ENCODE data around the gene NFKB1.

NFKB1 gene

DNA sequence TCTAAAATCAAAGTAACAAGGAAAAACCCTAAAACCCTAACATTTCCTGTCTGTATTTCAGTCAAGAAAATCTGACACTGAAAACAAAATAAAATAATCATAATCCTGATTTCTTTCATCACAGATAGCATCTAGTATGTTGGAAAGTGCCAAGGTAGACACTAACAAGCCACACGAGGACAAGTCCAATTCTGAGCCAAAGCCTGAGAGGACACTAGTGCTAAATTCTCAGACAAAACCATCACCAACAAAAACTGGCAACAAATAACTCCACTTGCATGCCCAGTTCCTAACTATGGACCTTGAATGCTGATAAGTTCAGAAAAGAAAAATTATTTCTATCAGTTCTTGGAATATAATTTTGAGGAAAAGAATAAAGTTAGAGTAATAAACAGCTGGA is 146.0 kb downstream of the NFKB1 start:
- no peaks in the 10 kb centered on the region for H3K27me3 ChIP-seq (ENCODE audit: insufficient read depth, poor library complexity, severe bottlenecking)
- TF ChIP-seq, protein P1, sequence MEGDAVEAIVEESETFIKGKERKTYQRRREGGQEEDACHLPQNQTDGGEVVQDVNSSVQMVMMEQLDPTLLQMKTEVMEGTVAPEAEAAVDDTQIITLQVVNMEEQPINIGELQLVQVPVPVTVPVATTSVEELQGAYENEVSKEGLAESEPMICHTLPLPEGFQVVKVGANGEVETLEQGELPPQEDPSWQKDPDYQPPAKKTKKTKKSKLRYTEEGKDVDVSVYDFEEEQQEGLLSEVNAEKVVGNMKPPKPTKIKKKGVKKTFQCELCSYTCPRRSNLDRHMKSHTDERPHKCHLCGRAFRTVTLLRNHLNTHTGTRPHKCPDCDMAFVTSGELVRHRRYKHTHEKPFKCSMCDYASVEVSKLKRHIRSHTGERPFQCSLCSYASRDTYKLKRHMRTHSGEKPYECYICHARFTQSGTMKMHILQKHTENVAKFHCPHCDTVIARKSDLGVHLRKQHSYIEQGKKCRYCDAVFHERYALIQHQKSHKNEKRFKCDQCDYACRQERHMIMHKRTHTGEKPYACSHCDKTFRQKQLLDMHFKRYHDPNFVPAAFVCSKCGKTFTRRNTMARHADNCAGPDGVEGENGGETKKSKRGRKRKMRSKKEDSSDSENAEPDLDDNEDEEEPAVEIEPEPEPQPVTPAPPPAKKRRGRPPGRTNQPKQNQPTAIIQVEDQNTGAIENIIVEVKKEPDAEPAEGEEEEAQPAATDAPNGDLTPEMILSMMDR (IDR thresholded peaks at IDR 0.05; ENCODE audit: insufficient read depth, low read length) = no peak
- TF ChIP-seq GABPA (IDR thresholded peaks at IDR 0.05; ENCODE audit: low read depth) (no peak), SPI1 (IDR thresholded peaks at IDR 0.05; ENCODE audit: borderline replicate concordance, low read depth) (no peak), POLR2AphosphoS5 (IDR thresholded peaks at IDR 0.05; ENCODE audit: low read depth) (no peak)
- TF ChIP-seq, protein P2, sequence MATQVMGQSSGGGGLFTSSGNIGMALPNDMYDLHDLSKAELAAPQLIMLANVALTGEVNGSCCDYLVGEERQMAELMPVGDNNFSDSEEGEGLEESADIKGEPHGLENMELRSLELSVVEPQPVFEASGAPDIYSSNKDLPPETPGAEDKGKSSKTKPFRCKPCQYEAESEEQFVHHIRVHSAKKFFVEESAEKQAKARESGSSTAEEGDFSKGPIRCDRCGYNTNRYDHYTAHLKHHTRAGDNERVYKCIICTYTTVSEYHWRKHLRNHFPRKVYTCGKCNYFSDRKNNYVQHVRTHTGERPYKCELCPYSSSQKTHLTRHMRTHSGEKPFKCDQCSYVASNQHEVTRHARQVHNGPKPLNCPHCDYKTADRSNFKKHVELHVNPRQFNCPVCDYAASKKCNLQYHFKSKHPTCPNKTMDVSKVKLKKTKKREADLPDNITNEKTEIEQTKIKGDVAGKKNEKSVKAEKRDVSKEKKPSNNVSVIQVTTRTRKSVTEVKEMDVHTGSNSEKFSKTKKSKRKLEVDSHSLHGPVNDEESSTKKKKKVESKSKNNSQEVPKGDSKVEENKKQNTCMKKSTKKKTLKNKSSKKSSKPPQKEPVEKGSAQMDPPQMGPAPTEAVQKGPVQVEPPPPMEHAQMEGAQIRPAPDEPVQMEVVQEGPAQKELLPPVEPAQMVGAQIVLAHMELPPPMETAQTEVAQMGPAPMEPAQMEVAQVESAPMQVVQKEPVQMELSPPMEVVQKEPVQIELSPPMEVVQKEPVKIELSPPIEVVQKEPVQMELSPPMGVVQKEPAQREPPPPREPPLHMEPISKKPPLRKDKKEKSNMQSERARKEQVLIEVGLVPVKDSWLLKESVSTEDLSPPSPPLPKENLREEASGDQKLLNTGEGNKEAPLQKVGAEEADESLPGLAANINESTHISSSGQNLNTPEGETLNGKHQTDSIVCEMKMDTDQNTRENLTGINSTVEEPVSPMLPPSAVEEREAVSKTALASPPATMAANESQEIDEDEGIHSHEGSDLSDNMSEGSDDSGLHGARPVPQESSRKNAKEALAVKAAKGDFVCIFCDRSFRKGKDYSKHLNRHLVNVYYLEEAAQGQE (IDR thresholded peaks at IDR 0.05; ENCODE audit: insufficient replicate concordance, low read depth) = no peak
- no peak overlapping the region for H3K4me3 ChIP-seq (replicated peaks; ENCODE audit: insufficient read depth, low read length)
- H3K27ac ChIP-seq (replicated peaks) = no peak overlapping the region
- no peak for DNase-seq (ENCODE audit: low read depth in 1 of 2, low spot score in 1 of 2)

DNA sequence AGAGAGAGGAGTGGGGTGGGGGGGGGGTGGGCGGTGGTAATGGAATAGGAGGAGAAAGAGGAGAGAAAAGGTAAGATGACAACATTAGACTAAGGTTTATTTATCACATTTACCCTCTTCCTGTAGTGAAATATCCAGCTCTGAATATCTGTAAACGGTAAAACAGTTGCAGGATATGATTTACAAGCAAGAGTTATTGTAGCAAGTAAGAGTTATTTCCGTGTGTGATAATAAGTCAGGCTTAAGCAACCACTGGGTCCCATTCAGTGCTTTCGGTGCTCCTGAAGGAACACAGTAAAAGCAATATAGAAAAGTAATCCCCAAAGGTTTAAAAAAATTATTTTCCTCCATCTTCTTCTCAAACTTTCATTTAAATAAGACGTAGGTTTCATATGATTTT is 156.0 kb downstream of the NFKB1 start:
- DNase-seq (ENCODE audit: low read depth in 1 of 2, low spot score in 1 of 2) = no peak
- Histone ChIP-seq H3K27me3 (ENCODE audit: insufficient read depth, poor library complexity, severe bottlenecking) (no peaks in the 10 kb centered on the region), H3K27ac (replicated peaks) (no peak overlapping the region), H3K4me3 (replicated peaks; ENCODE audit: insufficient read depth, low read length) (no peak overlapping the region)
- TF ChIP-seq POLR2AphosphoS5 (IDR thresholded peaks at IDR 0.05; ENCODE audit: low read depth) (no peak), GABPA (IDR thresholded peaks at IDR 0.05; ENCODE audit: low read depth) (no peak), SPI1 (IDR thresholded peaks at IDR 0.05; ENCODE audit: borderline replicate concordance, low read depth) (no peak)
- TF ChIP-seq, protein P2 (IDR thresholded peaks at IDR 0.05; ENCODE audit: insufficient replicate concordance, low read depth) = no peak
- TF ChIP-seq, protein P1 (IDR thresholded peaks at IDR 0.05; ENCODE audit: insufficient read depth, low read length) = no peak

DNA sequence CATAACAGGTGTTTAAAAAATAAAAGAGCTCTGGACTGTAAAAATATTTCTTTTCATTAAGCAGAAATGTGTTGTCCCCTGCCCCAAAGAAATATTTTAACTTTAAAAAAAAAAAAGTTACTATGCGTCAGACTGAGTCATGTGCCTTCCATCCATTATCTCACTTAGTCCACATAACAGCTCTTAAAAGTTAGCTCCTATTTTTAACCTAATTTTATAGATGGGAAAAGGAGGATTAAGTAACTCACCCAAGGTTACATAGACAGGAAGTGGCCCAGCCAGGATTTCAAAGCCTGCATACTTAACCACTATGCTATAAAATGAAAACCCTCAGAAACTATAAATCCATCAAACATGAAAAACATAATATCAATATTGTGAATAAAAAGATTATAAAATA is 161.9 kb downstream of the NFKB1 start:
- Histone ChIP-seq H3K27ac (replicated peaks) (no peak overlapping the region), H3K27me3 (ENCODE audit: insufficient read depth, poor library complexity, severe bottlenecking) (no peaks in the 10 kb centered on the region), H3K4me3 (replicated peaks; ENCODE audit: insufficient read depth, low read length) (no peak overlapping the region)
- TF ChIP-seq, protein P2 (IDR thresholded peaks at IDR 0.05; ENCODE audit: insufficient replicate concordance, low read depth) = no peak
- TF ChIP-seq GABPA (IDR thresholded peaks at IDR 0.05; ENCODE audit: low read depth) (no peak), POLR2AphosphoS5 (IDR thresholded peaks at IDR 0.05; ENCODE audit: low read depth) (no peak), SPI1 (IDR thresholded peaks at IDR 0.05; ENCODE audit: borderline replicate concordance, low read depth) (no peak)
- TF ChIP-seq, protein P1 (IDR thresholded peaks at IDR 0.05; ENCODE audit: insufficient read depth, low read length) = no peak
- no peak for DNase-seq (ENCODE audit: low read depth in 1 of 2, low spot score in 1 of 2)
